NCI-H446 treated with DMSO at 0.1 percent for 48 hours (cell line): Measurements from ENCODE around the gene BUD23.
A peak's percentile ranks its signal among the peaks of the same experiment; 100 is the strongest.
"Not testable (repeated sequence)": the region's sequence is repeated elsewhere in the genome, so short reads cannot be mapped to it uniquely, and the experiment has no call there.

ENCODE experiments used
- DNase-seq: peaks from one replicate; lab custom pipeline; 2025; lab: John Stamatoyannopoulos, UW

Gene BUD23

DNA sequence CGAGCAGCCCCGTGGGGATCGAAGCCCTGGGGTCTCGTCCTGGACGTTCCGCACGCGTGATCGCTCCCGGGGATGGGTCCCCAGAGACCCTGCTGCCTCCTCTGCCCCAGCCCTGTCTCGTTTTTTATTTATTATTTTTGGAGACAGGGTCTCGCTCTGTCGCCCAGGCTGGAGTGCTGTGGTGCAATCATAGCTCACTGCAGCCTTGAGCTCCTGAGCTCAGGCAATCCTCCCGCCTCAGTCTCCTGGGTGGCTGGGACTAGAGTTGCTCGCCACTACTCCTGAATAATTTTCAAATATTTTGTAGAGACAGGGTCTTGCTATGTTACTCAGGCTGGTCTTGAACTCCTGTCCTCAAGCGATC, 36.4 kb downstream of the BUD23 start:
- DNase-seq = no peak

DNA sequence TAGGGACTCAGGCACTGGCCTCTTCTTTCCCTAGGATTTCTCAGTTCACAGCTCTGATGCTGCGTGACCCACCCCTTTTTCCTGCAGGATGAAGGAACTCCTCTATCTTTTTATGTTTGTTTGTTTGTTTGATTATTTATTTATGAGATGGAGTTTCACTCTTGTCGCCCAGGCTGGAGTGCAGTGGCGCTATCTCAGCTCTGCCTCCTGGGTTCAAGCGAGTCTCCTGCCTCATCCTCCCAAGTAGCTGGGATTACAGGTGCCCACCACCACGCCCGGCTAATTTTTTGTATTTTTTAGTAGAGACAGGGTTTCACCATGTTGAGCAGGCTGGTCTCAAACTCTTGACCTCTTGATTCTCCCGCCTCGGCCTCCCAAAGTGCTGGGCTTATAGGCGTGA, 37.0 kb downstream of the BUD23 start:
- DNase-seq = not testable (repeated sequence)

DNA sequence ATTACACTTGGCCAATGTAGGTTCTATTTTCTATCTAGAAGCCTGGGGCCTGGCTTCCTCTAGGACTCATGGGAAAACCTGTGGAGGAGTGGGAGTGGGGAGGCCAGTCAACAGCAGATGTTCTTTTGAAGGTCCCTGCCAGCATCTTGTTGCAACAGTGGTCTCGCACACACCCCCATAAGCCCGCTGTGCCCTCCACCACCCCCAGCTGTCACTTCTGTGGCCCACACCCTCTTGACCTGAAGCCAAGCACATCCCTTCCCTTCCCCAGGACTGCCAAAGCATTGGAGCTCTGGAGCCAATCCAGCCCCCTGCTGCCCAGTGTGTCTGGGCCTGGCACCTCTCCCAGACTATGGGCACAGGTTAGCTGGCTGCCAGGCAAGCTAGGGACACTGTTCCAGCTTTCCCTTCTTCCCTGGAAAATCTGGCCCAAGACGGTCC, 38.0 kb downstream of the BUD23 start:
- DNase-seq = peak; percentile 97

DNA sequence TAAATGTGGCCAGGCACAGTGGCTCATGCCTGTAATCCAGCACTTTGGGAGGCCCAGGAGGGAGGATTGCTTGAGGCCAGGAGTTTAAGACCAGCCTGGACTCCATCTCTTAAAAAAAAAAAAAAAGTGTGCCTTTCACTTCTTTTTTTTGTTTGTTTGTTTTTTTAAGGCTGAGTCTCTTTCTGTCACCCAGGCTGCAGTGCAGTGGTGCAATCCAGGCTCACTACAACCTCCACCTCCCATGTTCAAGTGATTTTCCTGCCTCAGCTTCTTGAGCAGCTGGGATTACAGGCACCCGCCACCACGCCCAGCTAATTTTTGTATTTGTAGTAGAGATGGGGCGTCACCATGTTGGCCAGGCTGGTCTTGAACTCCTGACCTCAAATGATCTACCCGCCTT, 38.8 kb downstream of the BUD23 start:
- not testable (repeated sequence) for DNase-seq

DNA sequence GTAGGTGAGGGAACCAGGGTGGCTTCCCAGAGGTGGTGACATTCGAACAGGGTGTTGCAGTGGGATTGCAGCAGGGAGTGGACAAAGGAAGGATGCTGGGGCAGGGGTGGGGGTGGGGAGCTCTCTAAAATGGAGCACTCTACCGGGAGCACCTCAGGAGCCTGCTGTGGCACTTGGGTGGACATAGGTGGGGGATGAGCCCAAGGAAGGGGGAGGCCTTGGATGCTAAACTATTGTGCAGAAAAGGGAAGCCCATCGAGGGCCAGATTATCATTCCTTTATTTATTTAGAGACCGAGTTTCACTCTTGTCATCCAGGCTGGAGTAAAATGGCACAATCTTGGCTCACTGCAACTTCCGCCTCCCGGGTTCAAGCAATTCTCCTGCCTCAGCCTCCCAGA, 39.4 kb downstream of the BUD23 start:
- DNase-seq = no peak

DNA sequence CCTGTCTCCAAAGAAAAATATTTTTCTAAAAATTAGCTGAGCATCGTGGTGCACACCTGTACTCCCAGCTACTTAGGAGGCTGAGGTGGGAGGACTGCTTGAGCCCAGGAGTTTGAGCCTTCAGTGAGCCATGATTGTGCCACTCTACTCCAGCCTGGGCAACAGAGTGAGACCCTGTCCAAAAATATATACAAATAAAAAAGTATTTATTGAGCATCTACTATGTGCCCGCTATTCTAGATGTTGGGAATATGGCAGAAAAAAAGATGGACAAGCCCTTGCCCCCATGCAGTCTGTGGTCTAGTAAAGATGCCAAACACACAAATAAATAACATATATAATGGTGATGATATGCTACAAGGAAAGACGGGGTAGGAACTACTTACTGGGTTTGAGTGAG, 40.4 kb downstream of the BUD23 start:
- no peak for DNase-seq

DNA sequence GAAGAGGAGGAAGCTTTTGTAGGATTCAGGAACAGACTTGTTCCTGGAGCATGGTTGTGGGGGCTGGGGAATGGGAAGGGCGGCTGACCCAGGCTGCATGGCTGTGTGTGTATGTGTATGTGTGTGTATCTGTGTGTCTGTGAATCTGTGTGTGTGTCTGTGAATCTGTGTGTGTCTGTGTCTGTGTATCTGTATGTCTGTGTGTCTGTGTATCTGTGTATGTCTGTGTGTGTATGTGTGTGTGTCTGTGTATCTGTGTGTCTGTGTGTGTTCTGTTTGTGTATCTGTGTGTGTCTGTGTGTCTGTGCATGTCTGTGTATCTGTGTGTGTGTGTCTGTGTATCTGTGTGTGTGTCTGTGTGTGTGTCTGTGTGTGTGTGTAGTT, 42.7 kb downstream of the BUD23 start:
- no peak for DNase-seq

DNA sequence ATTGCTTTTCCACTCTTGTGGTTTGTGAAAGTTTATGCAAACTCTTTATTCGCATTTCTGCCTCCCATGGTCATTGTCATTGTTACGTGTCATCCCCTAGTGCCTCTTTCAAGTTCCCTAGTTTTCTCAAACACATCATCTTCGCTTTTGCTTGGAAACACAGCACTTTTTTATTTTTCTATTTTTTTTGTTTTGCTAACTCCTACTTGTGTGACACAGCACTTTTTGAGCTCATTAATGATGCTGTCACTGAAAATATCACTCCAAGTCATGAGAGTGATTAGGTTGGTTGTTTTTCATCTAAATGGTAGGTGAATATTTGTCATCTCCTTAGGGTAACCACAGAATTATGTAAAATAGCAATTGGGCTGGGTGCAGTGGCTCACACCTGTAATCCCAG, 44.6 kb downstream of the BUD23 start:
- DNase-seq = no peak

DNA sequence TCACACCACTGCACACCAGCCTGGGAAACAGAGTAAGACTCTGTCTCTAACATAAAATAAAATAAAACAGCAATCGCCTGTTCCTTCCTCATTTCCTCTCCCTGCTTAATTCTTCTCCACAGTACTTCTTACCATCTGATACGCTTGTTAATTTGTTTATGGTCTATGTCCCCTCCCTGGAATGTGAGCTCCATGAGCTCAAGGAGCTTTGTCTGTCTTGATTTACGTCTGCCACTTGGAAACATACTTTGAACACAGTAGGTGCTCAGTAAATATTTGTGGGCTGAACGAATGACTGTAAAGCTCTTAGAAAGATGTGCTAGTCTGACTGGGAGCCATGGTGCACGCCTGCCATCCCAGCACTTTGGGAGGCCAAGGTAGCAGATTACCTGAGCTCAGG, 45.2 kb downstream of the BUD23 start:
- DNase-seq = no peak

DNA sequence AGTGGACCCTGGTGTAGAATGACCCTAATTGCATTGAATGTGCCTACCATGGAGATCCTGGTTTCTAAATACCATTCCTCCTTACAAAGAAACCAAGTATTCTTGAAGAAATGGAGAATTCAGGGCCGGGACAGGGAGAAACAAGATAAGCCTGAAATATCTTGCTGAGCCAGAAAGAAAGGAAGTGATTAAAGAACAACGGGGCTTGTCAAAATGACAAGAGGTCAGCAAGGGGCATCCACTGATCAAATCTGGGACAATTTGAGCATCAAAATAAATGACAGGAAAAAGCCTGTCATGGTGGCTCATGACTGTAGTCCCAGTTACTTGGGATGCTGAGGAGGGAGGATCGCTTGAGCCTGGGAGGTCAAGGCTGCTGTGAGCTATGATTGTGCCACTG, 47.1 kb downstream of the BUD23 start:
- DNase-seq = no peak

DNA sequence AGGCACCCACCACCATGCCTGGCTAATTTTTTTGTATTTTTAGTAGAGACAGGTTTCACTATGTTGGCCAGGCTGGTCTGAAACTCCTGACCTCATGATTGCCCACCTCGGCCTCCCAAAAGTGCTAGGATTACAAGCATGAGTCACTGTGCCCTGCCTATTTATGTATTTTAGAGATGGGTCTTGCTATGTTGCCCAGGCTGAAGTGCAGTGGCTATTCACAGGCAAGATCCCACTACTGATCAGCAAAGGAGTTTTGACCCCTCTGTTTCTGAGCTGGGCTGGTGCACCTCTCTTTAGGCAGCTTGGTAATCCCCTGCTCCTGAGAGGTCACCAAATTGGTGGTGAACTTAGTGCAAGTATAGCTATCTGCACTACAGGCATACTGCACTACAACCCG, 49.0 kb downstream of the BUD23 start:
- no peak for DNase-seq

DNA sequence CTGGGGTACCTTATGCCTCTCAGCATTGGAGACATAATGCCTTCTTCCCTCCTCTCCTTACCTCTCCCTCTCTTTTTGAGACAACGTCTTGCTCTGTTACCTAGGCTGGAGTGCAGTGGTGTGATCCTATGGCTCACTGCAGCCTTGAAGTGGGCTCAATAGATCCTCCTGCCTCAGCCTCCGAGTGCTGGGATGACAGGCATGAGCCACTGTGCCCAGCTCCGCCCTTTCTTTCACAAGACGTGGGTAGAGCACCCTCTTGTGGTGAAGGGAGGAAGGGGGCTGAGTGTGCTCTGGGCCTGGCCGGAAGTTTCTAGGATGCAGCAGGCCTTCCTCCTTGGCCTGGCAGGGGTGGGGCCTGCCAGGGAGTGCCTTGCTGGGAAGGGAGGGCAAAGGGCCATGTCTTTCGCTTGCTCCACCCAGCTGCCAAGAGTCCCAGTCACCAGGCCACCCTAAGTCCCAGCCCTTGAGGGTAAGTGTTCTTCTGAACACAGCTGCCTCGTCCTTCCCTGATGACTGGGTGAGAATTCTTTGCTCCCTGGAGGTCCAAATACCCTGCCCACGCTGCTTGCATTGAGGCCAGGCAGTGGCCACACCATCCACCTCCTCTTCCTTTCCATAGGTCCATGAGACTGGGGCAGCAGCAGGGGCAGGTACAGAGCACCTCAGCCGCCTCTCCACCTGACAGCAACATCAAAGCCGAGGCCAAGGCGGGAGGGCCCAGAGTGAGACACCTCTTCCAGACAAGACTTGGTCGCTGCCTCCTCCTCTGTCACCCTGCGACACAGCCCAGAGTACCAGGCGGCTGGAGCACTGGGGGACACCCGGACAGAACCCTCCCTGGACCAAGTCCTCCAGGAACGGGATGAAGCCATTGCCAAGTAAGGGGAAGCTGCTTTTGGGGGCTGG, 51.5 kb downstream of the BUD23 start:
- peak; percentile 17 for DNase-seq

DNA sequence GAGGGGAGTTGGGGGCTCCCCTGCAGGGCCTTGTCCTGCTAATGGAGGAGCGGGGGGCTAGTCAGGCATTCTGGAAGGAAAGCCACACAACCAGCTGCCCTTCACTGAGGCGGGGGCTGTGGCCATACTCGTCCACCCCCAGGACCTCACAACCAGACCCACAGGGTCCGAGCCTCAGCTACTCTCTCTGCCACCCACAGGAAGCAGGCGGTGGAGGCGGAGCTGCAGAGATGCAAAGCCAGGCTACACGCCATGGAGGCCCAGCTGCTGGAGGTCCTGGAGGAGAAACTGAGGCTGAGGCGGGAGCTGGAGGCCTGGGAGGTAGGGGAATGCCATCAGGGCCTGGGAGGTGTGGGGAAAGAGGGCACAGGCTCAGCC, 52.1 kb downstream of the BUD23 start:
- no peak for DNase-seq

DNA sequence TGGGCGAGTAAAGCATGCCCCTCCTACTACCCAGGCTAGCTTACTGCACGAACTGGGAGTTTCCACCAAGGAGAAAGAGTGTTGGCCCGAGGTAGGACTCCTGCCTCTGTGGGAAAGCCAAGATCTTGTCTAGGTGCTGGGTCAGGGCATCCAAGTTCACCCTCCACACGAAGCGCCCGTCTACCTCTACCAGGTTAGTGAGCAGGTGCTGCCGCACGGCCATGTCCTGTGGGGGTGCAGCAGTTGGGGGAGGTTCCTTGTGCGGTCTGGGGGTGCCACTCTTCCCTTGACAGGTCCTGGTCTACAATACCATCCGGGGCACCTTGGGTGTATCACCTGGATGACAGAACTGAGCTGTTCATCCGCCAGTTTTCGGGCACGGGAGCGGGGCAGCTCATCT, 53.5 kb downstream of the BUD23 start:
- DNase-seq = no peak

DNA sequence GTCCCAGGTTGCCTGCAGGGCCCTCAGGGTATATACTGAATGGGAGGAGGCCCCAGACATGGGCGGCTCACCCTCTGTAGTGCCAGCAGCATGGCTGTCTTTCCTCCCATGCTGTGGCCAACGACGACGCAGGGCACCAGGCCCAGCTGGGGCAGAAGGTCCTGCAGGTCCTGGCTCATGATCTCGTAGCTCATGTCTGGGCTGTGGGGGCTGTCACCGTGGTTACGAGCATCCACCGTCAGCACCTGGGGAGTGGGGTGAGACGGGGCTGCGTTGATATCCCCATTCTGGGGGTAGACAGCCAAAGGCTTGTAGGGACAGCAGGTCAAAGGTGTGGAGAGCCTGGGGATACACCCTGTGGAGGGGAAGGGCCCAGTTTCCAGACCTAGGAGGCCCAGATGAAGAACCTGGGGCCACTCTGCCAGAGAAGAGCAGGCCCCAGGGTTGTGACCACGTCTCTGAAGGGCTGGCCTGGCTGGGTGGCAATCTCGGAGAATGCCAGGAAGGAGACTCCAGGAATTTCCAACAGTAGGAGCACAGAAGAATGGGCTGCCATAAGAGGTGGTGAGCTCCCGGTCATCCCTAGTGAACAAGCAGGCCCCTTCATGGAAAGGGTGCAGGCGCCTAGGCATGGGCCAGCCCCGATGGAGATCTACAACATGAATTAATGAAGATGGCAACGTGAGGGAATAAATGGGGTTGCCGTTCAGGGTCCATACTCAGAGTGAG, 54.3 kb downstream of the BUD23 start:
- DNase-seq = no peak

DNA sequence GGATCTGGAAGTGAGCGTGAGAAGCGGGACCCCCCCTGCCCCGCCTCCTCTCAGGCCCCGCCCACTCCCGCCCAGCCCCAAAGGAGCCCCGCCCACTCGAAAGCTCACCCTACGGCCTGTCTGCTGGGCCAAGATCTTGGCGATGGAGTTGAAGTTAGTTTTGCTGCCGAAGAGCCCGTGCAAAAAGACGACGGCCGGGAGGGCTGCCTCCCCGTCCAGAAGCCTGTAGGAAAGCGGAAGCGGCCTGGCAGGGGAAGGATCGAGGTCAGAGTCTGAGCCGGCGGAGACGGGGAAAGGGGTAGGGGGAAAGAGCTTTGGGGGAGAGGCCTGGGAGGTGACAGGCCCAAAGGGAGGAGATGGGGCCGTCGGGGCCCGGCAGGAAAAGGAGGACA, 54.8 kb downstream of the BUD23 start:
- no peak for DNase-seq

DNA sequence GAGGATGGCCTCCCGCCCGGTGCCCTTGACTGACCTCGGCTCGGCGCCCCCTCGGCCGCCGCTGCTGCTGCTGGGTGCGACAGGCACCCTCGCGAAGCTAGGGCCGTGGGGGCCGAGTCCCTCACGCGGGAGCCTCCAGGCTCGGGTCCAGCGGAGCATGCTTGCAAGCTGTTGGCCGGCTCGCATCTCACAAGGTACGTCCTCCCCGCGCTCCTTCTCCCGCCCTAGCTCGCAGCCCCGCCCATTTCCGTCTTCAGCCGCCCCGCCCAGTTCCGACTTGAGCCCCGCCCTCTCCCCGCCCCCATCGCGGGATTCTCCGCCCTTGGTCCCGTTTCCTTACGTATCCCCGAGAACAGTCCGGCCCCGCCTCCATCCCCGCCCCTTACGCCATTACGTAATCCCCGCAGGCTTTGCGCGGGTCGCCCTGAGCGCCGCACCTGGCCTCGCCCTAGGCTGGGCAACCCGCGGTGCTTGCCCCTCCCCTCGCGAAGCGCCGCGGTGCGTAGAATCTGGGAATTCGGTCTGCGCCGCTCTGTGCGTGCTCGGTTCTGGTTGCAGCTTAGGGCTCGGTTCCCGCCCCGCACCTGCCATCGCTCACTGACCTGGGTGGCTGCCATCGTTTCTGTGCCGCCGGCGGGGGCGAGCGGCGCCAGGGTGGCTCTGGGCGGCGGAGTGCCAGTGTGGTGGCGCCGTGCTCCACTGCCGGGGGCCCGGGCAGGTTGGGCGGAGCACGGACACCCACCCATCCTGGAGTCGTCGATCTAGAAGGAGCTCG, 55.4 kb downstream of the BUD23 start, which contains the start of gene ABHD11:
TSS of gene ABHD11 (minus strand) at position 191 of the 775 bp plus-strand sequence. CDS start at position 159, 32 bp downstream.
- DNase-seq = peak; percentile 80

DNA sequence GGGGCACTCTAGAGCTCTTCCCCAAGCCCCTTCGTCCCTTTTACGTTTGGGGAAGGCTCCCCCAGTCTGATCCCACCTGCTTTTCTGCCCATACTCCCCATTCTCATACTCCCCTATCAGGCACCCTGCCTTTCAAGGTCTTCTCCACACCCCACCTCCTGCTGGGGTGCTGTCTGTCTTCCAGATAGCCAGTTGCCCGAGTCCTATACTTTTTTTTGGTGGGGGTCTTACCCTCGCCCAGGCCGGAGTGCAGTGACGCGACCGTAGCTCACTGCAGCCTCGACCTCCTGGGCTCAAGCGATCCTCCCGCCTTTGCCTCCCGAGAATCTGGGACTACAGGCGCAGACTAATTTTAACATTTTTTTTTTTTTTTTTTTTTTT, 56.0 kb downstream of the BUD23 start:
- no peak for DNase-seq

DNA sequence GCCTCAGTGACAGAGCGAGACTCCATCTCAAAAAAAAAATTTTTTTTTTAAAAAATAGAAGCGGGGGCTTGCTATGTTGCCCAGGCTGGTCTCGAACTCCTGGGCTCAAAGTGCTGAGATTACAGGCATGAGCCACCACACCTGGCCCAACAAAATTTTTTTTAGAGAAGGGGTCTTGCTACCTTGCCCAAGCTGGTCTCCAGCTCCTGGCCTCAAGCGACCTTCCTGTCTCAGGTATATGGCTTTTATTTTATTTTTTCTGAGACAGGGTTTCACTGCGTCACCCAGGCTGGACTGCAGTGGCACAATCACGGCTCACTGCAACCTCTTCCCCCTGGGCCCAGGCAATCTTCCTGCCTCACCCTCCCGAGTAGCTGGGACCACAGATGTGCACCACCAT, 56.8 kb downstream of the BUD23 start:
- DNase-seq = no peak

DNA sequence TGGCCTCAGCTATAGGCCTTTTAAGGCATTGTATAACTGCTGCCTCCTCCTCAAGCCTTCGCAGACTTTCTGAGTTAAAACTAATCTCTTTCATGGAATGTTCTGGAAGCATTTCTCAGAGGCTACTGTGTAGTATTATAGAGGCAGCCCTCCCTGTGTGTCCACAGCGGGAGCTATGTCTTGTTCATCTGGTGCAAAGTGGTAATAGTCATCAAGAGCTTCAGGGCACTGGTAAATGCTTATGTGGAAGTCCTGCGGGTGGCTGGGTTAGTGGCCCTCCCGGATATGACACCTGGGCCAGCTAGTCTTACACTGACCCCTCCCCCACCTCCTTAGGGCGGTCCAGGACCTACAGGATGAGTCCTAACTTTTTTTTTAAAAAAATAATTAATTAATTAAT, 57.4 kb downstream of the BUD23 start:
- no peak for DNase-seq

DNA sequence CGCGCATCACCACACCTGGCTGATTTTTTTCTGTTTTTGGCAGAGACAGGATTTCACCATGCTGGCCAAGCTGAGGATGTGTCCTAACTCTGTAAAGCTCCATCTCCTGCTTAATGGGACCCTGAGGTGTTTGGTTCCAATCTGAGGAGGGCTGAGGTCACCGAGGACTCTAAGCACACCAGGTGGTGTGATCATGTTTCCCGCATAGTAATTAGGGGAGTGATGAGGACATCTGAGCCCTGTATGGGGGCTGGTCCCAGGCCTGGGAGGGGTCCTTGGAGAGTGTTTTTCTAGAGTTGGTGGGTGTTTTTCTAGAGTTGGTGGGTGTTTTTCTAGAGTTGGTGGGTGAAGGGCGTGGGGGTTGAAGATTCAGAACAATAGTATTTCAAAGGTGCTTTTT, 58.2 kb downstream of the BUD23 start:
- no peak for DNase-seq

DNA sequence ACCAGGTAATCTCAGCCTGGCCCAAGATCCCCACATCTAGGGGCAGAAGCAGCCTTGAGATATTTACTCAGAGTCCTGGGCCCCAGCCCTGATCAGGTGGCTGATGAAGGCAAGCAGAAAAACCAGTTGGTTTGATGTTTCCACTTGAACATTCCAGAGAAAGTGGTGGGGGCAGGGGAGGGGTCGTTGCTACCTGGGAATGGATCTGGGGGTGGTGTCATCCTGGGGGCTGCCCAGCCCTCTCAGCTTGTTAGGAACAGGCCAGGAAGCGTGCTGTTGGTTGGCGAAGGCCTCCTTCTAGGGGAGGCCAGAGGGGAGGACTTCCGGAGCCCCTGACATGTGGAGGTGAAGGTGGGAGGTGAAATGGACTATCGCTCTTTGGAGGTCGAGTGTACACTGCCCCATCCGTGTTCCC, 58.9 kb downstream of the BUD23 start:
- DNase-seq = no peak
